ENCODE data around the gene APH1B.

Gene APH1B

DNA sequence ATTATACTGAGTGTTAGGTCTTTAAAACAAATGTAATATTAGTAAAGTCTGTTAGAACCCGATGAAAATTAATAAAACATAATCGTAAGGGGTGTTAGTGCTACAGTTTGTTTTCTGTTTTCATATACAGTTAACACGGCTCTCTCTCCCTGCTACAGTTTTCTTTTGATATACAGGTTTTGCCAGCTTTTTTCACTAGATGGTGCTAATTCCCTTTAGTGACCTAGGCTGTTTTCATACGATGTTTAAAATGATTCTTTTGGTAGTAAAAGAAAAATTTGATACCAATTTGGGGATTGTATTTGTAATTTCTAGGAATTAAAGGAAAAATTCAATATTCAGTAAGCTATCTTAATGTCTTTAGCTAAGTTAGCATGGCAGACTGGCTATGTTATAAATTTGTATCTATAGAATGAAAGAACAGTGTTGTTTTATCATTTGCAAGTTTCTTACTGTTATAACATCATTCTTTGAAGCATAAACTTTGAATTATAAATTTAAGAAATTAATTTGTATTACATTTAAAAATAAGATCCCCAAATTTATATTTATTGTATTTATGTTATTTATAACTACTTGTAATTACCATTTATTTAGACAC, 11.5 kb downstream of the APH1B start:
- TF ChIP-seq FOXM1 (IDR thresholded peaks at IDR 0.05; ENCODE audit: borderline replicate concordance) (no peak), FOXK2 (IDR thresholded peaks at IDR 0.05) (no peak), FOXA1 (IDR thresholded peaks at IDR 0.05) (no peak), PKNOX1 (IDR thresholded peaks at IDR 0.05) (no peak), ZNF384 (IDR thresholded peaks at IDR 0.05) (no peak), ARNT (IDR thresholded peaks at IDR 0.05) (no peak), NFRKB (IDR thresholded peaks at IDR 0.05) (no peak), LEF1 (IDR thresholded peaks at IDR 0.05; ENCODE audit: borderline replicate concordance) (no peak), CTBP1 (IDR thresholded peaks at IDR 0.05; ENCODE audit: borderline replicate concordance) (no peak), SUZ12 (IDR thresholded peaks at IDR 0.05) (no peak)
- peak; percentile 28 for DNase-seq (ENCODE audit: extremely low spot score)
- POLR2A ChIA-PET, result no interaction called here
- CTCF ChIA-PET, result interaction anchor here (0.7 kb wide), 2 partner anchors 10 to 23 kb away, joined by 3 read pairs; no protein-coding TSS in a partner anchor

- CTCF ChIA-PET, result interaction anchor here (0.7 to 2.1 kb wide), 3 partner anchors 110 to 1623 kb away, joined by 3 to 7 read pairs (median 6); no protein-coding TSS in a partner anchor
- DNase-seq (ENCODE audit: extremely low spot score), result no peak
- POLR2A ChIA-PET, result interaction anchor here (1.2 kb wide), 1 partner anchor 14 kb away, joined by 3 read pairs; no protein-coding TSS in a partner anchor
Measured at GRCh38 chr15:63291507-63291906, 14.1 kb downstream of the APH1B start.

GRCh38 chr15:63292241-63292640, 14.8 kb downstream of the APH1B start:
- DNase-seq (ENCODE audit: extremely low spot score), result no peak
- no peak for TF ChIP-seq BHLHE40 (IDR thresholded peaks at IDR 0.05; ENCODE audit: borderline replicate concordance)
- no peak for TF ChIP-seq PKNOX1 (IDR thresholded peaks at IDR 0.05)
- TF ChIP-seq FOXK2 (IDR thresholded peaks at IDR 0.05), result no peak
- TF ChIP-seq LEF1 (IDR thresholded peaks at IDR 0.05; ENCODE audit: borderline replicate concordance), result no peak
- TF ChIP-seq CTBP1 (IDR thresholded peaks at IDR 0.05; ENCODE audit: borderline replicate concordance), result no peak
- no peak for TF ChIP-seq HDGF (IDR thresholded peaks at IDR 0.05; ENCODE audit: borderline replicate concordance)
- TF ChIP-seq FOXA1 (IDR thresholded peaks at IDR 0.05), result no peak
- TF ChIP-seq L3MBTL2 (conservative IDR thresholded peaks at IDR 0.05), result no peak
- TF ChIP-seq FOXM1 (IDR thresholded peaks at IDR 0.05; ENCODE audit: borderline replicate concordance), result no peak
- TF ChIP-seq TARDBP (IDR thresholded peaks at IDR 0.05), result no peak
- no peak for TF ChIP-seq ELF4 (IDR thresholded peaks at IDR 0.05)
- TF ChIP-seq ARNT (IDR thresholded peaks at IDR 0.05), result no peak
- no peak for TF ChIP-seq SUZ12 (IDR thresholded peaks at IDR 0.05)
- TF ChIP-seq SP1 (IDR thresholded peaks at IDR 0.05), result no peak
- TF ChIP-seq NFRKB (IDR thresholded peaks at IDR 0.05), result no peak
- no peak for TF ChIP-seq ZNF384 (IDR thresholded peaks at IDR 0.05)
- POLR2A ChIA-PET, result interaction anchor here (1.0 kb wide), 1 partner anchor 135 kb away, joined by 3 read pairs; the partner anchor contains the start of gene RPS27L
- CTCF ChIA-PET, result no interaction called here

More at GRCh38 chr15:63291507-63291906, 14.1 kb downstream of the APH1B start:
- TF ChIP-seq PKNOX1 (IDR thresholded peaks at IDR 0.05), result no peak
- no peak for TF ChIP-seq ELF4 (IDR thresholded peaks at IDR 0.05)
- no peak for TF ChIP-seq SP1 (IDR thresholded peaks at IDR 0.05)
- no peak for TF ChIP-seq L3MBTL2 (conservative IDR thresholded peaks at IDR 0.05)
- no peak for TF ChIP-seq CTBP1 (IDR thresholded peaks at IDR 0.05; ENCODE audit: borderline replicate concordance)

DNA sequence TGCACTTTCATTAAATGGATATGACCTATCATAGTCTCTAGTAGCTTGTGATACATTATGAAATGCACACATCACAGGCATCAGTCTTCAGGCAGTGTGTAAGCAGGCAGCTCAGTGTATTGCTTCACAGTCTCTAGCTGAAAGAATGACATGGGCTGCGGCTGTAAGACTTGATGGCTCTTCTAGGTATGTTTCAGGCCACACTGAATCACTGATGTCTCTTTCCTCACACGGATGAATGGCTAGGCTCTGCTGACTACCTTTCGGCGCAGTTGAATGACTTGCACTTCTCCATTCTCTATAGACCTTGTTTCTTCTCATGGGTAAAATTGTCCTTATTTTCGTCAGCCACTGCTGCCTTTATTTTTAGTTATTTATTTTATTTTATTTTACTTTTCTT, 15.4 kb downstream of the APH1B start:
- POLR2A ChIA-PET, result interaction anchor here (1.0 kb wide), 1 partner anchor 135 kb away, joined by 3 read pairs; the partner anchor contains the start of gene RPS27L
- CTCF ChIA-PET, result no interaction called here
- DNase-seq (ENCODE audit: extremely low spot score), result no peak
- TF ChIP-seq LEF1 (IDR thresholded peaks at IDR 0.05; ENCODE audit: borderline replicate concordance), result no peak
- TF ChIP-seq NFRKB (IDR thresholded peaks at IDR 0.05), result no peak

DNA sequence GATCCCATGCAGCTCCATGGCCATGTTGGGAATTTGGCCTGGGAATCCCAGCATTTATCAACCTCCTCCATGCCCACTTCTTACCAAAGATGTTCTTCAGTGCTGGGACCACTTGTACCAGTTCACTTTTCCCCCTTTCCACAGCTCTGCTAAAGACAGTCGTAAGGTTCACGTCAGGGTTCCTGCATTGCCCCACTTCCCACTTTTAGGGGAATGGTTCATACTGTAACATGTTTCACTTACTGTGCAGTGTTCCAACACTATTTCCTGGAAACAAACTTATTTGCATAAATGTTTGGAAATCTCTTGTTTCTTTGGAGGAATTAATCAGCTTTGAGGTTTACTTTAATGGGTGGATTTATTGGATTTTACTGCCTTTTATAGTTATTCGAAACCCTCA, 17.0 kb downstream of the APH1B start:
- POLR2A ChIA-PET, result no interaction called here

More for the DNA sequence above, 17.0 kb downstream of the APH1B start:
- DNase-seq (ENCODE audit: extremely low spot score), result no peak
- CTCF ChIA-PET, result no interaction called here
- TF ChIP-seq SP1 (IDR thresholded peaks at IDR 0.05) (no peak), L3MBTL2 (conservative IDR thresholded peaks at IDR 0.05) (no peak), ARNT (IDR thresholded peaks at IDR 0.05) (no peak), LEF1 (IDR thresholded peaks at IDR 0.05; ENCODE audit: borderline replicate concordance) (no peak), BHLHE40 (IDR thresholded peaks at IDR 0.05; ENCODE audit: borderline replicate concordance) (no peak), FOXM1 (IDR thresholded peaks at IDR 0.05; ENCODE audit: borderline replicate concordance) (no peak), PKNOX1 (IDR thresholded peaks at IDR 0.05) (no peak), ELF4 (IDR thresholded peaks at IDR 0.05) (no peak), HDGF (IDR thresholded peaks at IDR 0.05; ENCODE audit: borderline replicate concordance) (no peak), NFRKB (IDR thresholded peaks at IDR 0.05) (no peak), ZNF384 (IDR thresholded peaks at IDR 0.05) (no peak), TARDBP (IDR thresholded peaks at IDR 0.05) (no peak), FOXK2 (IDR thresholded peaks at IDR 0.05) (no peak), CTBP1 (IDR thresholded peaks at IDR 0.05; ENCODE audit: borderline replicate concordance) (no peak), SUZ12 (IDR thresholded peaks at IDR 0.05) (no peak), FOXA1 (IDR thresholded peaks at IDR 0.05) (no peak)

Measured in HEK293T (cell line).